ENCODE measurements around the gene PCDHGA4.
"Not testable (repeated sequence)": the region's sequence is repeated elsewhere in the genome, so short reads cannot be mapped to it uniquely, and the experiment has no call there.

The PCDHGA4 gene

DNA sequence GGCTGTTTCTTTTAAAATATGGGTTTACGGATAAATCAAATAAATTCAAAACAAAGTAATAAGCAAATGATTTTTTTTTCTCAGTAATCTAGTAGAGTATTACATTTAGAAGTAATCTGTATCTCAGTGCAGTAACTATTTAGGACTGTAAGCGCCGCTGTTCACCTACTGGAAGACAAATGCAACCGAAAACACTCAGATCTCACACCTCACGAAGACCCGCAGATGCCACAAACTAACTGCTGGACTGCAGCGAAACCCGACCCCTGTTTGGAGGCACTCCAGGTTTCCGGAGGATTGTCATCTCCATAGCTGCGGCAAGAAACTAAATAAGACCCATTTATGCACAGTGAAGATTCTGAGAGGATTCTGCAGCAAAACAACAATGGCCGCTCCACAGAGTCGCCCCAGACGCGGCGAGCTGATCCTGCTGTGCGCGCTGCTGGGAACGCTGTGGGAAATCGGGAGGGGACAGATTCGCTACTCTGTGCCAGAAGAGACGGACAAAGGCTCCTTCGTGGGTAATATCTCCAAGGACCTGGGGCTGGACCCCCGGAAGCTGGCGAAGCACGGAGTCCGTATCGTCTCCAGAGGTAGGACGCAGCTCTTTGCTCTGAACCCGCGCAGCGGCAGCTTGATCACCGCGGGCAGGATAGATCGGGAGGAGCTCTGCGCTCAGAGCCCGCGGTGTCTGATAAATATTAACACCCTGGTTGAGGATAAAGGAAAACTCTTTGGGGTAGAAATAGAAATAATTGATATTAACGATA, 37.8 kb downstream of the PCDHGA4 start, which contains the start of gene PCDHGA8:
Gene PCDHGA8 (plus strand): TSS at position 205 of the 770 bp plus-strand sequence. CDS start 181 bp downstream, at position 386.
- H3K4me3 ChIP-seq (ENCODE audit: low read depth, low read length) = no peak within 1 kb of the TSS
- TF ChIP-seq, protein P1, sequence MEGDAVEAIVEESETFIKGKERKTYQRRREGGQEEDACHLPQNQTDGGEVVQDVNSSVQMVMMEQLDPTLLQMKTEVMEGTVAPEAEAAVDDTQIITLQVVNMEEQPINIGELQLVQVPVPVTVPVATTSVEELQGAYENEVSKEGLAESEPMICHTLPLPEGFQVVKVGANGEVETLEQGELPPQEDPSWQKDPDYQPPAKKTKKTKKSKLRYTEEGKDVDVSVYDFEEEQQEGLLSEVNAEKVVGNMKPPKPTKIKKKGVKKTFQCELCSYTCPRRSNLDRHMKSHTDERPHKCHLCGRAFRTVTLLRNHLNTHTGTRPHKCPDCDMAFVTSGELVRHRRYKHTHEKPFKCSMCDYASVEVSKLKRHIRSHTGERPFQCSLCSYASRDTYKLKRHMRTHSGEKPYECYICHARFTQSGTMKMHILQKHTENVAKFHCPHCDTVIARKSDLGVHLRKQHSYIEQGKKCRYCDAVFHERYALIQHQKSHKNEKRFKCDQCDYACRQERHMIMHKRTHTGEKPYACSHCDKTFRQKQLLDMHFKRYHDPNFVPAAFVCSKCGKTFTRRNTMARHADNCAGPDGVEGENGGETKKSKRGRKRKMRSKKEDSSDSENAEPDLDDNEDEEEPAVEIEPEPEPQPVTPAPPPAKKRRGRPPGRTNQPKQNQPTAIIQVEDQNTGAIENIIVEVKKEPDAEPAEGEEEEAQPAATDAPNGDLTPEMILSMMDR (IDR thresholded peaks at IDR 0.05; ENCODE audit: borderline replicate concordance, insufficient read depth, low read depth, low read length) = peak; percentile 8; the same call in 1 of the 2 replicates

DNA sequence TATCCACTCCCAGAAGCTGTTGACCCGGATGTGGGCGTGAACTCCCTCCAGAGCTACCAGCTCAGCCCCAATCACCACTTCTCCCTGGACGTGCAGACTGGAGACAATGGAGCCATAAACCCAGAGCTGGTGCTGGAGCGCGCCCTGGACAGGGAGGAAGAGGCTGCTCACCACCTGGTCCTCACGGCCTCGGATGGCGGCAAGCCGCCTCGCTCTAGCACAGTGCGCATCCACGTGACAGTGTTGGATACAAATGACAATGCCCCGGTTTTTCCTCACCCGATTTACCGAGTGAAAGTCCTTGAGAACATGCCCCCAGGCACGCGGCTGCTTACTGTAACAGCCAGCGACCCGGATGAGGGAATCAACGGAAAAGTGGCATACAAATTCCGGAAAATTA, 38.4 kb downstream of the PCDHGA4 start:
- TF ChIP-seq, protein P1 (IDR thresholded peaks at IDR 0.05; ENCODE audit: borderline replicate concordance, insufficient read depth, low read depth, low read length) = no peak
- H3K4me3 ChIP-seq (ENCODE audit: low read depth, low read length) = no peak overlapping the region

GRCh38 chr5:141394401-141395187, 39.8 kb downstream of the PCDHGA4 start:
- H3K4me3 ChIP-seq (ENCODE audit: low read depth, low read length) = not testable (repeated sequence)

GRCh38 chr5:141397756-141398551, 43.1 kb downstream of the PCDHGA4 start, which contains the start of gene PCDHGB5:
Gene PCDHGB5 (plus strand): TSS chr5:141397947. CDS start chr5:141398128, 181 bp downstream.
- peak within 1 kb of the TSS; percentile 41 for H3K4me3 ChIP-seq (ENCODE audit: low read depth, low read length)
- TF ChIP-seq, protein P1 (IDR thresholded peaks at IDR 0.05; ENCODE audit: borderline replicate concordance, insufficient read depth, low read depth, low read length) = peak; percentile 65

- H3K4me3 ChIP-seq (ENCODE audit: low read depth, low read length) = no peak overlapping the region
- TF ChIP-seq, protein P1 (IDR thresholded peaks at IDR 0.05; ENCODE audit: borderline replicate concordance, insufficient read depth, low read depth, low read length) = peak; percentile 23; the same call in 1 of the 2 replicates
These were observed 43.8 kb downstream of the PCDHGA4 start for GRCh38 chr5:141398608-141399007.

DNA sequence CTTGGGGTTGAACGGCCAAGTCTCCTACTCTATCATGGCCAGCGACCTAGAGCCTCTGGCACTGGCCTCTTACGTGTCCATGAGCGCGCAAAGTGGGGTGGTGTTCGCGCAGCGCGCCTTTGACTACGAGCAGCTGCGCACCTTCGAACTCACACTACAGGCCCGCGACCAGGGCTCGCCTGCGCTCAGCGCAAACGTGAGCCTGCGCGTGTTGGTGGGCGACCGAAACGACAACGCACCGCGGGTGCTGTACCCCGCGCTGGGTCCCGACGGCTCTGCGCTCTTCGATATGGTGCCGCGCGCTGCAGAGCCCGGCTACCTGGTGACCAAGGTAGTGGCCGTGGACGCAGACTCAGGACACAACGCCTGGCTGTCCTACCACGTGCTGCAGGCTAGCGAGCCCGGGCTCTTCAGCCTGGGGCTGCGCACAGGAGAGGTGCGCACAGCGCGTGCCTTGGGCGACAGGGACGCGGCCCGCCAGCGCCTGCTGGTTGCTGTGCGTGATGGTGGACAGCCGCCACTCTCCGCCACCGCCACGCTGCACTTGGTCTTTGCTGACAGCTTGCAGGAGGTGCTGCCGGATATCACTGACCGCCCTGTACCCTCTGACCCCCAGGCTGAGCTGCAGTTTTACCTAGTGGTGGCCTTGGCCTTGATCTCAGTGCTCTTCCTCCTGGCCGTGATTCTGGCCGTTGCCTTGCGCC, 44.9 kb downstream of the PCDHGA4 start:
- H3K4me3 ChIP-seq (ENCODE audit: low read depth, low read length) = no peak overlapping the region
- TF ChIP-seq, protein P1 (IDR thresholded peaks at IDR 0.05; ENCODE audit: borderline replicate concordance, insufficient read depth, low read depth, low read length) = no peak

Data from GM12875 (cell line).